GM18873 (cell line): ENCODE measurements around the gene UNC93B1.
"Not testable (repeated sequence)": the region's sequence is repeated elsewhere in the genome, so short reads cannot be mapped to it uniquely, and the experiment has no call there.

Experiments used
- ATAC-seq: cut with Tn5 transposase; IDR thresholded peaks from one replicate; pipeline ENCODE4 v1.9.1; 2021; ENCODE audit warnings: mild to moderate bottlenecking, moderate library complexity, moderate number of reproducible peaks; ENCODE audit not compliant: unreplicated experiment, low FRiP score

The UNC93B1 gene

DNA sequence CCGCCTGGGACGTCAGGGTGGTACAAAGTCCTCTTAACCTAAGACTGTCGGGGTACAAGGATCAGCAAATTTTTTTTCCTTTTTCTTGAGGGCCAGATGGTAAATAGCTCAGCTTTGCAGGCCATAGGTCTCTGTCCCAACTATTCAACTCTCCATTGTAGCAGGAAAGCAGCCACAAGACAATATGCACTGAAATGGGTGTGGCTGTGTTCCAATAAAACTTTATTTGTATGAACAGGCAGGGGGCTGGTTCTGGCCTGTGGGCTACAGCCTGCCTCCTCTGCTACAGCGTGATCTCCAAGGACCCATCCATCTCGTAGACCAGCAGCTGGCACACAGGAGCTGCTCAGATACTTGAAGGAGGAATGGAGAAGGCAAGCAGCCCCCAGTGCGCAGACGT is 56.1 kb downstream of the UNC93B1 start:
- not testable (repeated sequence) for ATAC-seq

DNA sequence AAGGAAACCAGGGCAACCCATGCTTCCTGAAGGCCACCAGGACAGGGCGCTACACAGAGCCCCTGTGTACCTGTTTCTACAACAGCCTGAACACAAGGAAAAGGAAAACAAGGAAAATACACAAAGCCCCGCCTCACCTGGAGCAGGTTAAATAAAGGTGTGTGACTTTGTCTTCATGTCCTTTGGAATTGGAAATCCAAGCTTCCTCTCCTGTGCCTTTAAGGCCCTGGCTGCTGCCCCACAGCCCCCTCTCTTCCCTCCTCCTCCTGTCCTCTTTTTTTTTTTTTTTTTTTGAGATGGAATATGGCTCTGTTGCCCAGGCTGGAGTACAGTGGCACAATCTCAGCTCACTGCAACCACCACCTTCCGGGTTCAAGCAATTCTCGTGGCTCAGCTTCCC is 57.5 kb downstream of the UNC93B1 start:
- ATAC-seq: not testable (repeated sequence)

DNA sequence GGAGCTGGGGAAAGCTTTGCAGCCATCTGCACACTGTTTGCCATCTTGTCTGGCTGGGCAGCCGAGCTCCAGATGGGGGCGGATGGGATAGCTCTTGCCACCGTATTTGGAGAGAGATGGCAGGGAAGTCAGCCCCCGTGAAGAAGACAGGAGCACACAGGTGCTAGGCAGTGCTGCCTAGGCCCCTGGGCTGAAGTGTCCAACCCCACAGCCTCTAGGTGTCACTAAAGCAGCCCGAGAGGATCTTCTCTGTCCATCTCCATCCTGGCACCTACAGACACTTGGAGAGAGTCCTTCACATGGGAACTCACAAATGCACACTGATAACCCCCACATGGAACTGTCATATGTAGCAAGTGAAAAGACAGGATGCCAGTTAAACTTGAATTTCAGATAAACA is 60.5 kb downstream of the UNC93B1 start:
- not testable (repeated sequence) for ATAC-seq
